DOHH2 (cell line): ENCODE results near the gene TMEM79.

Source experiments
- H3F3A ChIP-seq: fragments of 200-600 bp; sonication (generic), shearing (Covaris generic); 2 replicates; pipeline ENCODE4 v1.6.0; 2016; ENCODE audit warnings: antibody characterized with exemption, mild to moderate bottlenecking; ENCODE audit not compliant: control insufficient read depth, insufficient read depth
- H3K27ac ChIP-seq: fragments of 200-600 bp; sonication (generic); 2 replicates; pipeline ENCODE4 v1.5.1; 2014; ENCODE audit warnings: low read depth, mild to moderate bottlenecking, low read length, moderate library complexity
- H3K27me3 ChIP-seq: fragments of 200-600 bp; sonication (generic); 2 replicates; pipeline ENCODE4 v1.6.1; 2014; ENCODE audit warnings: mild to moderate bottlenecking, low read length, mixed read lengths; ENCODE audit not compliant: control insufficient read depth
- H3K36me3 ChIP-seq: fragments of 200-600 bp; sonication (generic); 2 replicates; pipeline ENCODE4 v1.6.1; 2014; ENCODE audit warnings: mild to moderate bottlenecking, low read length, moderate library complexity, mixed read lengths; ENCODE audit not compliant: control insufficient read depth
- H3K4me1 ChIP-seq: fragments of 200-600 bp; sonication (generic); 2 replicates; pipeline ENCODE4 v1.6.1; 2014; ENCODE audit warnings: mild to moderate bottlenecking, low read length, mixed read lengths; ENCODE audit not compliant: control insufficient read depth
- H3K4me2 ChIP-seq: fragments of 200-600 bp; sonication (generic); 2 replicates; pipeline ENCODE4 v1.6.0; 2014; ENCODE audit warnings: mild to moderate bottlenecking, low read length, moderate library complexity
- H3K4me3 ChIP-seq: fragments of 200-600 bp; sonication (generic); 2 replicates; pipeline ENCODE4 v1.5.1; 2014; ENCODE audit warnings: mild to moderate bottlenecking, low read length, mixed read lengths
- H3K79me2 ChIP-seq: fragments of 200-600 bp; sonication (generic); 2 replicates; pipeline ENCODE4 v1.6.1; 2014; ENCODE audit warnings: mild to moderate bottlenecking, low read length, mixed read lengths; ENCODE audit not compliant: control insufficient read depth
- H3K9me2 ChIP-seq: fragments of 200-600 bp; sonication (generic); replicated peaks from 2 replicates; pipeline ENCODE4 v1.6.1; 2014; ENCODE audit warnings: mild to moderate bottlenecking, low read length, mixed read lengths; ENCODE audit not compliant: control insufficient read depth
- H3K9me3 ChIP-seq: fragments of 200-600 bp; sonication (generic); 2 replicates; pipeline ENCODE4 v1.6.1; 2014; ENCODE audit warnings: antibody characterized with exemption, low read length, mixed read lengths; ENCODE audit not compliant: control insufficient read depth, insufficient read depth
- H4K20me1 ChIP-seq: fragments of 200-600 bp; sonication (generic); 2 replicates; pipeline ENCODE4 v1.6.0; 2014; ENCODE audit warnings: low read depth, mild to moderate bottlenecking, antibody characterized with exemption, low read length, moderate library complexity; ENCODE audit not compliant: control insufficient read depth, insufficient read depth
- CTCF ChIP-seq: fragments of 200-600 bp; sonication (generic); IDR thresholded peaks from one replicate; pipeline ENCODE4 v1.5.1; 2014; ENCODE audit warnings: antibody characterized with exemption, mild to moderate bottlenecking, low read depth, low read length; ENCODE audit not compliant: poor library complexity, severe bottlenecking
- EZH2phosphoT487 ChIP-seq: fragments of 200-600 bp; sonication (generic); IDR thresholded peaks from 2 replicates; pipeline ENCODE4 v1.6.1; 2017; ENCODE audit warnings: borderline replicate concordance, mild to moderate bottlenecking, antibody characterized with exemption, low read length, moderate library complexity, mixed read lengths

TMEM79 gene

GRCh38 chr1:156283521-156283920 is 604 bp upstream of the TMEM79 start:
- Histone ChIP-seq H3K4me1 (peaks cover 27% of the 10 kb centered on the region), H4K20me1 (peaks cover 15% of the 10 kb centered on the region; the same call in 1 of the 2 replicates), H3K27me3 (no peaks in the 10 kb centered on the region), H3K79me2 (peaks cover 57% of the 10 kb centered on the region), H3K36me3 (peaks cover 37% of the 10 kb centered on the region), H3K4me2 (peak overlapping the region; percentile 99), H3K27ac (no peak overlapping the region), H3F3A (no peaks in the 10 kb centered on the region), H3K9me2 (no peaks in the 10 kb centered on the region), H3K4me3 (peak overlapping the region; percentile 75), H3K9me3 (no peaks in the 10 kb centered on the region)
- TF ChIP-seq CTCF = no peak
- TF ChIP-seq EZH2phosphoT487 = no peak

GRCh38 chr1:156284757-156285156 is 632 bp downstream of the TMEM79 start:
- no peak overlapping the region for H3K27ac ChIP-seq
- no peaks in the 10 kb centered on the region for H3F3A ChIP-seq
- peaks cover 28% of the 10 kb centered on the region for H3K36me3 ChIP-seq
- peaks cover 13% of the 10 kb centered on the region; the same call in 1 of the 2 replicates for H4K20me1 ChIP-seq
- H3K9me3 ChIP-seq = no peaks in the 10 kb centered on the region
- no peak overlapping the region for H3K4me2 ChIP-seq
- H3K27me3 ChIP-seq = no peaks in the 10 kb centered on the region
- peaks cover 45% of the 10 kb centered on the region for H3K79me2 ChIP-seq
- peaks cover 27% of the 10 kb centered on the region for H3K4me1 ChIP-seq
- no peak for TF ChIP-seq CTCF
- no peak overlapping the region for H3K4me3 ChIP-seq
- H3K9me2 ChIP-seq = no peaks in the 10 kb centered on the region

DNA sequence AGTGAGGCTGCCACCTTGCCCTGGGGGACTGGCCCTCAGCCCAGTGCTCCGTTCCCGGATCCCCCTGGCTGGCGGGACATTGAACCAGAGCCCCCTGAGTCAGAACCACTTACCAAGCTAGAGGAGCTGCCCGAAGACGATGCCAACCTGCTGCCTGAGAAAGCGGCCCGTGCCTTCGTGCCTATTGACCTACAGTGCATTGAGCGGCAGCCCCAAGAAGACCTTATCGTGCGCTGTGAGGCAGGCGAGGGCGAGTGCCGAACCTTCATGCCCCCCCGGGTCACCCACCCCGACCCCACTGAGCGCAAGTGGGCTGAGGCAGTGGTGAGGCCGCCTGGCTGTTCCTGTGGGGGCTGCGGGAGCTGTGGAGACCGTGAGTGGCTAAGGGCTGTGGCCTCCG is 1.3 kb downstream of the TMEM79 start:
- Histone ChIP-seq H3K9me2 (no peaks in the 10 kb centered on the region), H3K27ac (no peak overlapping the region), H3K4me3 (no peak overlapping the region), H3K79me2 (peaks cover 38% of the 10 kb centered on the region), H3K9me3 (no peaks in the 10 kb centered on the region), H3F3A (0 out of 2 replicates have a peak, but pooled peaks cover 3% of the 10 kb centered on the region), H4K20me1 (0 out of 2 replicates have a peak, but pooled peaks cover 7% of the 10 kb centered on the region), H3K27me3 (no peaks in the 10 kb centered on the region), H3K36me3 (peaks cover 21% of the 10 kb centered on the region), H3K4me2 (no peak overlapping the region), H3K4me1 (peaks cover 21% of the 10 kb centered on the region)
- TF ChIP-seq CTCF (no peak), EZH2phosphoT487 (no peak)
